A549 treated with Mapracorat at 1 μM for 4 hours (cell line): ENCODE measurements around the gene USP44. TPM values are rescaled to one million over a fixed set of nuclear protein-coding genes. Genes with fewer than 3 reads are reported as not detected.

Experiments used
- total RNA-seq: library from RNA; stranded (reverse); fragments of 200-300 nt; extraction: Qiagen RNA extraction; gene quantifications from 5 replicates; pipeline ENCODE4 v1.2.3, GENCODE V29; 2022

The USP44 gene
- 0.06 to 0.20 TPM (median 0.13 TPM) in 3 of 5 replicates, not detected in the others for total RNA-seq

DNA sequence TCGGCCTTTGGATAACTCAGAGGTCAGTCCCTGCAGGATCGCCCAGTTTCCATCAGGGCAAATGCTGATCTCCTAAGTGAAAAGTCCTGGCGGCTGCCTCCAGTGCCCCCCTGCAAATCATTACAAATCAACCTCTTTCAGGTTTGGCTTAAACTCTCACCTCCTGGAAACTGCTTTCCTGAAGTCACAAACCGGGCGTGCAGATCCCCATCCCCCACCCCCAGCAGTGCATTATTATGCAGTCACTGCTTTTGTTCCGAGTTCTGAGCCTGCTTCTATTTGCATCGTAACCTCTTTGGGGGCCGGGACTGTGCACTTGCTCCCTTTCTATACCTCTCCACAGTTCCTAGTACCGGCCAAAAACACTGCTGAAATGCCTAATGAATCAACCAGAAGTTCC, at the start of gene USP44:
Gene USP44 (minus strand): TSS at position 172 of the 400 bp plus-strand sequence. CDS start 17,220 bp downstream, outside the sequence.

DNA sequence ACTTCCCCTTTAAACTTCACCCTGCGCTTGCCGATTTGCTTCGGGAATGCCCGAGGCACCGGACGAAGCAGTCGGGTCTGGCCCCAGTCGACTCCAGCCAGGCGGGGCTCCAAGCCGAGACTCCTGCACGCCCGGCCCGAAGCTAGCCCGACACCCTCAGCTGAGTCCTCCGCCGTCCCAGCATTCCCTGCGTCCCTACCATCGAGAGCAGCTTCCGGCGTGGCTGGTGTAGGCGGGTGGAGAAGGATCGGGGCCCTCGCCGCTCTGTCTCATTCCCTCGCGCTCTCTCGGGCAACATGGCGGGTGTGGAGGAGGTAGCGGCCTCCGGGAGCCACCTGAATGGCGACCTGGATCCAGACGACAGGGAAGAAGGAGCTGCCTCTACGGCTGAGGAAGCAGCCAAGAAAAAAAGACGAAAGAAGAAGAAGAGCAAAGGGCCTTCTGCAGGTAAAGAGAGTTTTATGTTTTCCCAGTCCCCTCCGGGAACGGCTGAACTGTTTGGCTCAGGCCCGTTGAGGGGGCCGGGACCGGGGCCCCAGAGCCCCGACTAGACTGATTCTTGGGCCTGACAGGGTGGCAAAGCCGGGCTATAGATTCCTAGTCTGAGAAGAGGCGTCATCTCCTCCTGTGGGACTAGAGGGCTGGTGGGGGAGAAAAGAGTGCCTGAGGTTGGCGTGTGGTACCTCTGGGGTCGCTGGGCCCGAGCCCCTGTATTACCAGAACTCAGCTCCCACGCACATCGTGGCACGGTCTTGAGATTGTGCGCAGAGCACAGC, 77.2 kb downstream of the USP44 start, which contains the start of gene METAP2:
Gene METAP2 (plus strand): TSS at position 269 of the 776 bp plus-strand sequence. CDS start 28 bp downstream, at position 297.

Other genes with a start within 250 kb of the USP44 start
- 123 to 173 TPM (median 126 TPM) in 5 replicates for gene METAP2, start 77.3 kb downstream of the USP44 start, total RNA-seq
- 37.4 to 48.9 TPM (median 40.4 TPM) in 5 replicates for gene NTN4, start 239.3 kb upstream of the USP44 start, total RNA-seq